ENCODE measurements around the gene TRPV6.

DNA sequence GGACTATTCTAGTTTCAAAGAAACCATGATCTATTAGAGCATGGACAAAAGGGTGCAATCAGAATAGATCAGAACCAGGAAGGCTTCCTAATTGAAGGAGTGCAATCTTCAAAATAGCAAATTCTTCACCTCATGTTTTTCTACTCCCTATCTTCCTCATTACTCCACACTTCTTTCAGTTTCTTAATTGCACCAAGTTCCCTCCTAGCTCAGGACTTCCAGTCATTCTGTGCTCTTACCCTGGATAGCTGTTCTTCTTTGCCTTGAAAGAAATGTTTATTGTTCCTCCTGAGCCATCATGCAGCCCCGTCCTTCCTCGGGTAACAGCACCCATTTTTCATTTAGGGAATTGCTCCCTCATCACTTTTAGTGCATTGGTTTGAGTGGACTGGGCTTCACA, 24.9 kb upstream of the TRPV6 start:
- TF ChIP-seq CTCF (IDR thresholded peaks at IDR 0.05) (no peak), POLR2A (IDR thresholded peaks at IDR 0.05) (no peak)

Data from ovary (tissue), 3 donors.